Activated naive CD4-positive, alpha-beta T cell treated with anti-CD3 and anti-CD28 coated beads for 36 hours (primary cell): ENCODE results near the gene SIGLEC10. TPM values are rescaled to one million over a fixed set of nuclear protein-coding genes. Genes with fewer than 3 reads are reported as not detected.
"Not testable (repeated sequence)": the region's sequence is repeated elsewhere in the genome, so short reads cannot be mapped to it uniquely, and the experiment has no call there.

Source experiments
- CTCF ChIA-PET: fragments of 350-600 bp; sonication (Branson Sonifier 250); formaldehyde crosslinking; loops from one replicate; lab custom pipeline; 2021; ENCODE audit warnings: antibody characterized with exemption; lab: Charles Lee
- DNase-seq: peaks from one replicate; pipeline ENCODE4 v3.0.0-alpha.2; 2020
- H3K27ac Mint-ChIP-seq: one replicate; pipeline ENCODE4 v1.8.0; 2021; ENCODE audit warnings: mild to moderate bottlenecking, mixed read lengths
- H3K27me3 Mint-ChIP-seq: one replicate; pipeline ENCODE4 v1.8.0; 2021; ENCODE audit warnings: low read depth, mixed read lengths
- H3K36me3 Mint-ChIP-seq: one replicate; pipeline ENCODE4 v1.8.0; 2021; ENCODE audit warnings: low read depth, mixed read lengths
- H3K4me1 Mint-ChIP-seq: one replicate; pipeline ENCODE4 v1.8.0; 2021; ENCODE audit warnings: low read depth, mixed read lengths
- H3K4me3 Mint-ChIP-seq: one replicate; pipeline ENCODE4 v1.8.0; 2021; ENCODE audit warnings: mild to moderate bottlenecking, moderate library complexity, mixed read lengths
- H3K9me3 Mint-ChIP-seq: one replicate; pipeline ENCODE4 v1.8.0; 2021; ENCODE audit warnings: mixed read lengths
- intact Hi-C: fragments of 100-400 bp; cut with micrococcal nuclease; formaldehyde crosslinking; loops from one replicate; pipeline ENCODE4 v1.15.1; 2023
- total RNA-seq, 2 experiments: library from RNA; stranded (reverse); gene quantifications; one replicate each; pipeline ENCODE4 v1.2.3, GENCODE V29; 2021

SIGLEC10 gene, protein sequence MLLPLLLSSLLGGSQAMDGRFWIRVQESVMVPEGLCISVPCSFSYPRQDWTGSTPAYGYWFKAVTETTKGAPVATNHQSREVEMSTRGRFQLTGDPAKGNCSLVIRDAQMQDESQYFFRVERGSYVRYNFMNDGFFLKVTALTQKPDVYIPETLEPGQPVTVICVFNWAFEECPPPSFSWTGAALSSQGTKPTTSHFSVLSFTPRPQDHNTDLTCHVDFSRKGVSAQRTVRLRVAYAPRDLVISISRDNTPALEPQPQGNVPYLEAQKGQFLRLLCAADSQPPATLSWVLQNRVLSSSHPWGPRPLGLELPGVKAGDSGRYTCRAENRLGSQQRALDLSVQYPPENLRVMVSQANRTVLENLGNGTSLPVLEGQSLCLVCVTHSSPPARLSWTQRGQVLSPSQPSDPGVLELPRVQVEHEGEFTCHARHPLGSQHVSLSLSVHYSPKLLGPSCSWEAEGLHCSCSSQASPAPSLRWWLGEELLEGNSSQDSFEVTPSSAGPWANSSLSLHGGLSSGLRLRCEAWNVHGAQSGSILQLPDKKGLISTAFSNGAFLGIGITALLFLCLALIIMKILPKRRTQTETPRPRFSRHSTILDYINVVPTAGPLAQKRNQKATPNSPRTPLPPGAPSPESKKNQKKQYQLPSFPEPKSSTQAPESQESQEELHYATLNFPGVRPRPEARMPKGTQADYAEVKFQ
- not detected for total RNA-seq

DNA sequence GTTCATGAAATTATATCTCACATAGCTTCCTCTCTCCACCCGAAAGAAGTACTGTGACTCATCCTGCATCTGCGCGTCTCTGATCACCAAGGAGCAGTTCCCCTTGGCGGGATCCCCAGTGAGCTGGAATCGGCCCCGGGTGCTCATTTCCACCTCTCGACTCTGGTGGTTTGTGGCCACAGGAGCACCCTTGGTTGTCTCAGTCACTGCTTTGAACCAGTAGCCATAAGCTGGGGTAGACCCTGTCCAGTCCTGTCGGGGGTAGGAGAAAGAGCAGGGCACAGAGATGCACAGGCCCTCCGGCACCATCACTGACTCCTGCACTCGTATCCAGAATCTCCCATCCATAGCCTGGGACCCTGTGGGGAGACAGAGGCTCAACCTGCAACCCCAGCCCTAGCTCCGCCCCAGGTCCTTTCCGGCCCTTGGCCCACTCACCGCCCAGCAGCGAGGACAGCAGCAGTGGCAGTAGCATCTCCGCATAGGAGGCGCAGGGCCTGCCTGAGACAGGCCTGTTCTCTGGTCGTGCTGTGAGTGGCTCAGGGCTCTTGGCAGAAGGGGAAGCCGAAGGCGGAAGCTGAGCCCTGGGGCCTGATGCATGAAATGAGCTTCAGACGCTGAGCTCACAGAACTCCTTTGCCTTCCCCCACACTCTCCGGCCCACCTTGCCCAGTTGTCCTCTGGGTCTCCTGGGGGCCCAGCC, at the start of gene SIGLEC10:
TSS of gene SIGLEC10 (minus strand) at position 536 of the 703 bp plus-strand sequence. CDS start at position 475, 61 bp downstream.
- no peak within 1 kb of the TSS for H3K27ac Mint-ChIP-seq
- H3K36me3 Mint-ChIP-seq = no peaks in the 10 kb centered on the region
- H3K4me1 Mint-ChIP-seq = peaks cover 11% of the 10 kb centered on the region
- intact Hi-C loops = no loop called here
- DNase-seq = peak; percentile 55
- H3K27me3 Mint-ChIP-seq = peaks cover 27% of the 10 kb centered on the region
- no peaks in the 10 kb centered on the region for H3K9me3 Mint-ChIP-seq
- CTCF ChIA-PET = interaction anchor here (0.5 to 1.8 kb wide), 2 partner anchors 22 to 241 kb away, joined by 3 to 5 read pairs; no protein-coding TSS in a partner anchor
- H3K4me3 Mint-ChIP-seq = no peak within 1 kb of the TSS

DNA sequence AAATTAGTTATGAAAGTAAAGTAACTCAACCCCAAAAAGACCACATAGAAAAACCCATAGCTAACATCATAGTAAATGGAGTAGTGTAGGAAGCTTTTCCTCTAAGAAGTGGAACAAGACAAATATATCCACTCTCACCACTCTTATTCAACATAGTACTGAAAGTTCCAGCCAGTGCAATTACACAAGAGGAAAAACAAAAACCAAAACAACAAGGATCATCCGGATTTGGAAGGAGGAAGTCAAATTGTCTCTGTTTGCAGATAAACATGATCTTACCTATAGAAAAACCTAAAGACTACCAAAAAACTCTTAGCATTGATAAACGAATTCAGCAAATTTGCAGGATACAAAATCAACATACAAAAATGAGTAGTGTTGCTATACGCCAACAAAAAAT, 49.3 kb upstream of the SIGLEC10 start:
- Mint-ChIP-seq H3K9me3 (no peaks in the 10 kb centered on the region), H3K27me3 (peaks cover 40% of the 10 kb centered on the region), H3K27ac (no peak overlapping the region), H3K36me3 (no peaks in the 10 kb centered on the region), H3K4me3 (no peak overlapping the region), H3K4me1 (peaks cover 3% of the 10 kb centered on the region)
- intact Hi-C loops = no loop called here
- DNase-seq = no peak
- CTCF ChIA-PET = interaction anchor here (1.3 to 2.6 kb wide), 3 partner anchors 27 to 191 kb away, joined by 4 to 8 read pairs (median 6); no protein-coding TSS in a partner anchor

DNA sequence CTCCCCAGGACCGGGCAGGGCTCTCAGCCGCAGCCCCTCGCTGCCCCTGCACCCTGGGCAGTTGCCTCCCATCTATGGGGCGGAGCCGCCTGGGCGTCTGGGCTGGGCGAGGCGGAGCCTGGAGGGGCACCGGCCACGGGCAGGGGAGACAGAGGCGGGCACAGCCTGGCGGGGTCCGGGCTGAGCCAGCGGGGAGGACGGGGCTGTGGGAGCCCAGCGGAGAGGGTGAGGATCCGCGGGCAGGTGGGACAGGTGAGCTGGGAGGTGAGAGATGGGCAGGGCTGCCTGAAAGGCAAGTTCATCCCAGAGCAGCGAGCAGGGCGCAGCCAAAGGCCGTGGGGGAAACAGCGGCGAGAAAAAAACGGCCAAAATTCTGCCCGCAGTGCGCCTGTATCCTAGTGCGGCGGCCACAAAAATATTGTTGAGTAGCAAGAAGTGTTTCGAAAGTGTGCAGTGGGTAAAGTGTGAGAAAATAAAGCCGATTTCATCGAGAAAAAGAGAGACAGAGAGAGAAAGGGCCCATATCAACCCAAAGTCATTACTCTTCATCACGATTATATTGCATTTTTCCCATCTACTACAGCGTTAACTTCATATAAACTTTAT, 46.6 kb upstream of the SIGLEC10 start:
- H3K27ac Mint-ChIP-seq, H3K36me3 Mint-ChIP-seq, intact Hi-C loops, H3K4me1 Mint-ChIP-seq, H3K4me3 Mint-ChIP-seq, CTCF ChIA-PET, DNase-seq, H3K9me3 Mint-ChIP-seq: not testable (repeated sequence)
- peaks cover 45% of the 10 kb centered on the region for H3K27me3 Mint-ChIP-seq

DNA sequence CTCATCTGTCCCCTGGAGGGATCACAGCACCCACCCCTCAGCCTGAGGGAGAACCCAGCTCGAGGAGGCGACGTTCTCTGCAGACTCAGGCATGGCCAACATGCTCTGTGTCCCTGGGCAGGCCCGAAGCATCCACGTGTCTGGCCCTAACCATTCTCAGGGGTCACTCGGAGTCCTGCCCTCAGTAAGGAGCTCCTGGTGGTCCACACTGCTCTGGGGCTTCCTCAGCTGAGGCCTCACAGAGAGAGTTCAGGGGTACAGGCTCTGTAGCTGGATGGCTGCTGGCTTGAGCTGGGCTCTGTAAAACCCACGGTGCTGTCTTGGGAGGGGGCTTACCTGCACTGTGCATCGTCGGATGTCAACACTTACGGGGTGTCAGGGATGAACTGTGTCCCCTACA, 45.2 kb upstream of the SIGLEC10 start:
- CTCF ChIA-PET = interaction anchor here (1.0 to 1.4 kb wide), 2 partner anchors 10 to 199 kb away, joined by 3 to 12 read pairs; no protein-coding TSS in a partner anchor
- Mint-ChIP-seq H3K36me3 (no peaks in the 10 kb centered on the region), H3K27ac (no peak overlapping the region), H3K4me3 (no peak overlapping the region), H3K27me3 (peaks cover 45% of the 10 kb centered on the region), H3K9me3 (no peaks in the 10 kb centered on the region), H3K4me1 (peaks cover 3% of the 10 kb centered on the region)
- intact Hi-C loops = no loop called here
- DNase-seq = no peak

DNA sequence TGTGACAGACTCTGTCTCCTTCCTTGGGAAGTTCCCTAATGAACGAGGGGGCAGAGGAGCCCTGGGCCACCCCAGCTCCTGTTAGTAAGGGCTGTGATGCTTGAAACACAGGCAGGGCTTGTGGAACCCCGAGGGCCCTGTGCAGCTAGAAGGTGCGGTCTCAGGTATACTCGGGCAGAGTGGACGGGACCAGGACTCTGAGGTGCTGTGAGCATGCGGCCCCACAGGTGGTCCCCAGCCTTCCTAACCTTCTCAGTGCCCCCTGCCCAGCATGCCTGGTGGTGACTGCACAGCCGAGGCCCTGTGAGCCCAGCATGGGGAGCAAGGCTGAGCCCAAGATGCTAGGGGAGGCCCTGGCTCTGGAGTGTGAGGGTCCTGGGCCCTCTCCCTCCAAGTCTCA, 44.8 kb upstream of the SIGLEC10 start:
- no peaks in the 10 kb centered on the region for H3K9me3 Mint-ChIP-seq
- H3K27me3 Mint-ChIP-seq = peaks cover 41% of the 10 kb centered on the region
- peaks cover 3% of the 10 kb centered on the region for H3K4me1 Mint-ChIP-seq
- intact Hi-C loops = no loop called here
- H3K36me3 Mint-ChIP-seq = no peaks in the 10 kb centered on the region
- no peak overlapping the region for H3K27ac Mint-ChIP-seq
- no peak overlapping the region for H3K4me3 Mint-ChIP-seq
- CTCF ChIA-PET = interaction anchor here (0.6 to 1.4 kb wide), 3 partner anchors 11 to 199 kb away, joined by 3 to 12 read pairs (median 4); no protein-coding TSS in a partner anchor
- no peak for DNase-seq

DNA sequence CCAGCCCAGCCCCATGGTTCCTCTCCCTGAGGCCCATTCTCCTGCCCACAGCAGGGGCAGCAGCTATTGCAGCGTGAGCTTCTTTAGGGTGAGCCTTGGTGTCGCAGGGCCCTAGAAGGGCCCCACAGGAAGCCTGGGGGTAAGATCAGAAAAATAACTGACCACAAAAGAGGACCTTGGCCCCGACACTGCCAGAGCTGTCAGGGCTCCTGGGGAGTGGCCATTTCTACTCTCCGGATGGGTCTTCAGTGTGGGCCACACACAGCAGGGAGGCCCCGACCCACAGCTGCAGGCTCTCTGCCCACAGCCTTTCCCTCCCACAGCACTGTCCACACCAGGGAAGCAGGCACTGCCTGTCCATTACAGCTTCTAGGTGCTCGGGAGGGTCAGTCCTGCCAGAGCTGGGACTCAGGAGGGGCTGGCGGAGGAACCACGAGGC, 44.3 kb upstream of the SIGLEC10 start:
- Mint-ChIP-seq H3K36me3 (no peaks in the 10 kb centered on the region), H3K4me1 (peaks cover 3% of the 10 kb centered on the region), H3K27ac (no peak overlapping the region), H3K27me3 (peaks cover 36% of the 10 kb centered on the region), H3K4me3 (no peak overlapping the region), H3K9me3 (no peaks in the 10 kb centered on the region)
- CTCF ChIA-PET = interaction anchor here (0.6 kb wide), 1 partner anchor 19 kb away, joined by 4 read pairs; no protein-coding TSS in a partner anchor
- intact Hi-C loops = no loop called here
- no peak for DNase-seq

DNA sequence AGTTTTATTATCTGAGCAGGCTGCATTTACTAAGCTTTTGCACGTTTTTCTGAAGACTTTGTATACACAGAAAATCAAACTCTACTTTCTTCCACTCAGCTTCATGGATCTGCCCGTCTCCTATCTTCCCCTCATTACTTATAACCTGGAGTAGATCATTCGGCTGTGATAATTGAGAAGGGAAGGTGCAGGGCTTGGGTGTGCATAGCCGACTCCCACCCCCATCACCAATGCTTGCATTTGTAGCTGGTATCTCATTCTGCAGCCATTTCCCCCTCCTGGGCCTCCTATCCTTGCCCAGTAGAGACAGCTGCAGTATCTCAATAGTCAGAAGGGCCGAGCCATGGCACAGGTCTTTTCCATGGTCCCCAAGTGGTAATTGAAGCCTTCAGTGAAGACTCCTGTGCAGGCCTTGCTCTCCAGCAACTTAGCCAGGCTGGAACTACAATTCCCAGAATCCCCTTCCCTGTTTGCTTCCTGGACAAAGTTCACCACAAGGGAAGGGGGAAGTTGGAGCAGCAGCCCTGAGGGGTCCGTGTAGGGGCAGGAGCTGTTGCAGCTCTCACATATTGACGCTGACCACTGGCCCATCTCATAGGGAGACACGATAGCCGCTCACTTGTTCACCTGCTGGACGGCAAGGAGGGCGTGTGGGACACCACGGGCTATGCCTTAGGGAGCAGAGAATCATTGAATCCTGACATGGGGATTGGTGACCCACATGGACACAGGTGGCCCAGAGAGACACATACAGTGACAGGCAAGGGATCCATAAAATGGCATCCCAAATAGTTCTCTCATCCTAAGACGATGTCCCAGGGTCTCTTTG, 42.9 kb upstream of the SIGLEC10 start:
- no peak overlapping the region for H3K4me3 Mint-ChIP-seq
- H3K4me1 Mint-ChIP-seq = peaks cover 3% of the 10 kb centered on the region
- DNase-seq = no peak
- CTCF ChIA-PET = interaction anchor here (0.6 kb wide), 1 partner anchor 20 kb away, joined by 3 read pairs; no protein-coding TSS in a partner anchor
- intact Hi-C loops = no loop called here
- no peaks in the 10 kb centered on the region for H3K36me3 Mint-ChIP-seq
- no peaks in the 10 kb centered on the region for H3K9me3 Mint-ChIP-seq
- H3K27ac Mint-ChIP-seq = no peak overlapping the region
- H3K27me3 Mint-ChIP-seq = peaks cover 28% of the 10 kb centered on the region

DNA sequence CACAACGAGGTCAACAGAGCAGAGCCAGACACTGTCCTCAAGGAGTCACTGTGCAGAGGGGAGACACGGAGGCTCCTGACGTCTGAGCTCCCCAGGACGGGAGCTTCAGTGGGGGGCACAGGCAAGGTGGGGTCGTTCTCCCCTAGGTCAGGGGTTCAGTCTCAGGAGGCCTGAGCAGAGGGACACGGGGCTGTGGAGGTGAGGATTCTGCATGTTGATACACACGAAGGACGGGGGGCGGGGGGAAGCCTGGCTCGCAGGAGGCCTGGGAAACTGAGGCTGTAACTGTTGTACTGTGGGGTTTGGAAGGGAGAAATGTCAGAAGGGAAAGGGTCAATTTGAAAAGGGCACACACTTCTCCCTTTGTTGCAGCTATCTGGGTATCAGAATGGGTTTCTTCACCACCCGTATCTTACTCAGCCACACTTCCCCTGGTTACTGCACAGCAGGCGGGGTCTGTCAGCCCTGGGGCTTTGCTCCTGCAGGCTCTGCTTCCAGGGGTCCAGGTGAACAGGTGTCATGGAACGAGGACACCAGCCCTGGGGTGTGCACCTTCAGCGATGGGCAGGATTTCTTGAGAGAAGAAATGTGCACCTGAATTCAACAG, 41.6 kb upstream of the SIGLEC10 start:
- DNase-seq = no peak
- peaks cover 3% of the 10 kb centered on the region for H3K4me1 Mint-ChIP-seq
- no peaks in the 10 kb centered on the region for H3K36me3 Mint-ChIP-seq
- no peaks in the 10 kb centered on the region for H3K9me3 Mint-ChIP-seq
- peaks cover 22% of the 10 kb centered on the region for H3K27me3 Mint-ChIP-seq
- CTCF ChIA-PET = no interaction called here
- no peak overlapping the region for H3K27ac Mint-ChIP-seq
- H3K4me3 Mint-ChIP-seq = no peak overlapping the region
- intact Hi-C loops = no loop called here

DNA sequence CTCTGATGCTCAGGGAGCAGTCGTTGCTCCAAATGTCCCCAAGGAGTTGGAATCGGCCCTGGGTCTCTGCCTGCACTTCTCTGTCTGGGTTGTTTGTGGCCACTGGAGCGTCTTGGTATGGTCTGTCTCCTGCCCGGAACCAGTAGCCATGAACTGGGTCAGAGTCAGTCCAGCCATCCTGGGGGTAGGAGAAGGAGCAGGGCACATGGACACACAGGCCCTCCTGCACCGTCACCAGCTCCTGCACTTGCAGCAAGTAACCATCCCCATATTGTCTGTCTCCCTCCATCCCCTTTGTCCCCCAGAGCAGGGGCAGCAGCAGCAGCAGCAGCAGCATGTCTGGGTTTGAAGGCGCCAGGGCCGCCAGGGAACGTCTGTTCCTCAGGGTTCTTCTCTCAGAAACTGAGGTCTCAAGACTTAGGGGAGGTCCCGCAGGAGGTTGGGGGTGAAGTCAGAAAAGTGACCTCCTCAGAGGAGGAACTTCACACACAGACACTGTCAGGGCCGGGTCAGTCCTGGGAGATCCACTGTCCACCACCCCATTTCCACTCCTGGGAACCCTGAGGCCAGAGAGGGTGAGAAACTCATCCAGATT, 40.7 kb upstream of the SIGLEC10 start, which contains the start of gene SIGLEC8:
TSS of gene SIGLEC8 (minus strand) at position 404 of the 595 bp plus-strand sequence. CDS start at position 337, 67 bp downstream.
- Mint-ChIP-seq H3K4me3 (no peak within 1 kb of the TSS), H3K36me3 (no peaks in the 10 kb centered on the region), H3K27ac (no peak within 1 kb of the TSS), H3K4me1 (peaks cover 2% of the 10 kb centered on the region), H3K9me3 (no peaks in the 10 kb centered on the region), H3K27me3 (peaks cover 17% of the 10 kb centered on the region)
- DNase-seq = no peak
- intact Hi-C loops = no loop called here
- CTCF ChIA-PET = no interaction called here

DNA sequence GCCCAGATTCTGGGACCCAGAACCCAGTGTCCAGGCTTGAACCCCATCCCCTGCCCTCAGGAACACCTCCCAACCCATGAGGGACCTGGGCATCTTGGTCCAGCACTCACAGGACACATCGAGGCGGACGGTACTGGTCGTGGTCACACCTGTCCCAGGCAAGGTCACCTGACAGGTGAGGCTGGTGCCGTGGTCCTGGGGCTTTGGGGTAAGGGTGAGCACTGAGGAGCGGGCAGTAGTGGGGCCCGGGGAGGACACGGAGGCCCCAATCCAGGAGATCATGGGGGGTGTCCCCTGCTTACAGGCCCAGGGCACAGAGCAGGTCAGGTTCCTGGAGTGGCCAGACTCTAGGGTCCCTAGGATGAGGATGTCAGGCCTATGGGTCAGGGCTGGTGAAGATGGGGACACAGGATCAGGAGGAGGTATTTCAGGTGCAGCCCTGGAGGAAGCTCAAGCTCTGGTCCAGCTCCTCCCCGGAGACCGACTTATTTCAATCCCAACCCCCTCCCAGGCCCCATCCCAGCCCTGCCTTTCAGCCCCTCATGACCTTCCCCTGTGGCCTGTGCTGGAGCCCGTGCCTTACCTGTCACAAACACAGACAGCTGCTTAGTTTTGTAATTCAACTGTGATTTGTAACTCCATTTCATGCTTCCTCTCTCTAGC, 40.0 kb upstream of the SIGLEC10 start:
- DNase-seq = no peak
- CTCF ChIA-PET = interaction anchor here (0.6 kb wide), 1 partner anchor 142 kb away, joined by 3 read pairs; no protein-coding TSS in a partner anchor
- Mint-ChIP-seq H3K4me1 (no peaks in the 10 kb centered on the region), H3K27me3 (peaks cover 11% of the 10 kb centered on the region), H3K27ac (no peak overlapping the region), H3K36me3 (no peaks in the 10 kb centered on the region), H3K4me3 (no peak overlapping the region), H3K9me3 (no peaks in the 10 kb centered on the region)
- intact Hi-C loops = no loop called here
